ENCODE results near the gene POLA1.

POLA1 gene

DNA sequence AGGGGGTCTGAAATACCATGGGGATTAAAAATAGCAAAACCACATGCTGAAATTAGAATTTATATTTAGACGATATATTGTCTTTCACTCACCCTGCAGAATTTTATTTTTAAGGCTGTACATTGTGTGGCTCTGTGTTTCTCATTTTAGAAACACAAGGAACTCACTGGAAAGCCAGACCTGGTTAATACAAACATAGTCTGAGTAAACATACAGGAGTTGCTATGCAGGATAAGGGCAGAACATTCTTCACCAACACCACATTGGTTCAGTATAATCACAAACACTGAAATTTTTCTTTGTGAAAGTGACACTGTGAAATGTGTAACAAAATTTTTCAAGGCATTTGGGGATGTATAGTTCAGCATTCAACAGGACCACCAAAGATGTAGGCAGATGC is 206.5 kb downstream of the POLA1 start:
- no peak overlapping the region for H3K9ac ChIP-seq
- no peaks in the 10 kb centered on the region for H3K9me3 ChIP-seq (ENCODE audit: control insufficient read depth, low read length)
- no peaks in the 10 kb centered on the region for H3K27me3 ChIP-seq (ENCODE audit: control insufficient read depth, insufficient read depth, low read length)
- no peak overlapping the region for H2AFZ ChIP-seq
- H3K4me2 ChIP-seq (ENCODE audit: low read length): no peak overlapping the region
- no peaks in the 10 kb centered on the region for H3K36me3 ChIP-seq (ENCODE audit: control insufficient read depth, insufficient read depth, low read length)
- no peak overlapping the region for H3K27ac ChIP-seq
- H3K4me3 ChIP-seq (ENCODE audit: low read depth, low read length): no peak overlapping the region
- H3K4me1 ChIP-seq: no peaks in the 10 kb centered on the region
- TF ChIP-seq, protein P1, sequence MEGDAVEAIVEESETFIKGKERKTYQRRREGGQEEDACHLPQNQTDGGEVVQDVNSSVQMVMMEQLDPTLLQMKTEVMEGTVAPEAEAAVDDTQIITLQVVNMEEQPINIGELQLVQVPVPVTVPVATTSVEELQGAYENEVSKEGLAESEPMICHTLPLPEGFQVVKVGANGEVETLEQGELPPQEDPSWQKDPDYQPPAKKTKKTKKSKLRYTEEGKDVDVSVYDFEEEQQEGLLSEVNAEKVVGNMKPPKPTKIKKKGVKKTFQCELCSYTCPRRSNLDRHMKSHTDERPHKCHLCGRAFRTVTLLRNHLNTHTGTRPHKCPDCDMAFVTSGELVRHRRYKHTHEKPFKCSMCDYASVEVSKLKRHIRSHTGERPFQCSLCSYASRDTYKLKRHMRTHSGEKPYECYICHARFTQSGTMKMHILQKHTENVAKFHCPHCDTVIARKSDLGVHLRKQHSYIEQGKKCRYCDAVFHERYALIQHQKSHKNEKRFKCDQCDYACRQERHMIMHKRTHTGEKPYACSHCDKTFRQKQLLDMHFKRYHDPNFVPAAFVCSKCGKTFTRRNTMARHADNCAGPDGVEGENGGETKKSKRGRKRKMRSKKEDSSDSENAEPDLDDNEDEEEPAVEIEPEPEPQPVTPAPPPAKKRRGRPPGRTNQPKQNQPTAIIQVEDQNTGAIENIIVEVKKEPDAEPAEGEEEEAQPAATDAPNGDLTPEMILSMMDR (IDR thresholded peaks at IDR 0.05): no peak
- no peaks in the 10 kb centered on the region for H3K79me2 ChIP-seq

DNA sequence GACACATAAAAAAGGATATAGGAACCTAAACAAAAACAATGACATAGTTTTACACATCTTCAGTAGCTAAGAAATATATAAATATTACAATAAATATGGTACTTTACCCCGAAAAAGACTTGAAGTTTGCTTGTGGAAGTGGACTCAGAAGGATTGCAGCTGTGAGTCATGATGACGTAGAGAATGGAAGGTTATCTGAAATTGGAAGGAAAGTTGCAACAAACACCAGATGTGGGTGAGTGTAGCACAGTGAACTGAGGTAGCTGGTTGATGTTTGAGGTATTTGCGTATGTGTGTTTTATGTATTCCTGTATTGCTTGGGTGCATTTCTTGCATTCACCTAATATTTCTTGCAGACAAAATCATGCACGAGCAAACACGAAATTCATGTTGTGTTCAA is 209.1 kb downstream of the POLA1 start:
- no peaks in the 10 kb centered on the region for H3K36me3 ChIP-seq (ENCODE audit: control insufficient read depth, insufficient read depth, low read length)
- no peak overlapping the region for H2AFZ ChIP-seq
- TF ChIP-seq, protein P1 (IDR thresholded peaks at IDR 0.05): no peak

DNA sequence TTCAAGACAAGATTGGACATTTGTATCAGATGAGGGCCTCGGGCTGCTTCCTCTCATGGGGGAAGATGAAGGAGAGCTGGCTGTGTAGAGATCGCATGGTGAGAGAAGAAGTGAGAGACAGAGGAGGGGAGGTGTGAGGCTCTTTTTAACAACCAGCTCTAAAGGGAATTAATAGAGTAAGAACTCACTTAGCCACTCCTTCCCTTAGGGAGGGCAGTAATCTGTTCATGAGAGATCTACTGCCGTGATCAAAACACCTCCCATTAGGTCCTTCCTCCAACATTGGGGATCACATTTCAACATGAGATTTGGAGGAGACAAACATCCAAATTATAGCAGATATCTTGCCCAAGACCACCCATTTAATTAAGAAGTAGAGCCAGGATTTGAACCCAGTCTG is 225.0 kb downstream of the POLA1 start:
- Histone ChIP-seq H3K4me1 (no peaks in the 10 kb centered on the region), H3K4me3 (ENCODE audit: low read depth, low read length) (no peak overlapping the region), H3K36me3 (ENCODE audit: control insufficient read depth, insufficient read depth, low read length) (no peaks in the 10 kb centered on the region), H3K4me2 (ENCODE audit: low read length) (no peak overlapping the region), H3K27me3 (ENCODE audit: control insufficient read depth, insufficient read depth, low read length) (no peaks in the 10 kb centered on the region), H3K79me2 (no peaks in the 10 kb centered on the region), H2AFZ (no peak overlapping the region), H3K27ac (no peak overlapping the region), H3K9me3 (ENCODE audit: control insufficient read depth, low read length) (no peaks in the 10 kb centered on the region), H3K9ac (no peak overlapping the region)
- TF ChIP-seq, protein P1 (IDR thresholded peaks at IDR 0.05): no peak

More for the DNA sequence above, 209.1 kb downstream of the POLA1 start:
- Histone ChIP-seq H3K4me3 (ENCODE audit: low read depth, low read length) (no peak overlapping the region), H3K9me3 (ENCODE audit: control insufficient read depth, low read length) (no peaks in the 10 kb centered on the region), H3K27me3 (ENCODE audit: control insufficient read depth, insufficient read depth, low read length) (no peaks in the 10 kb centered on the region), H3K4me2 (ENCODE audit: low read length) (no peak overlapping the region), H3K27ac (no peak overlapping the region), H3K4me1 (no peaks in the 10 kb centered on the region), H3K79me2 (no peaks in the 10 kb centered on the region), H3K9ac (no peak overlapping the region)

DNA sequence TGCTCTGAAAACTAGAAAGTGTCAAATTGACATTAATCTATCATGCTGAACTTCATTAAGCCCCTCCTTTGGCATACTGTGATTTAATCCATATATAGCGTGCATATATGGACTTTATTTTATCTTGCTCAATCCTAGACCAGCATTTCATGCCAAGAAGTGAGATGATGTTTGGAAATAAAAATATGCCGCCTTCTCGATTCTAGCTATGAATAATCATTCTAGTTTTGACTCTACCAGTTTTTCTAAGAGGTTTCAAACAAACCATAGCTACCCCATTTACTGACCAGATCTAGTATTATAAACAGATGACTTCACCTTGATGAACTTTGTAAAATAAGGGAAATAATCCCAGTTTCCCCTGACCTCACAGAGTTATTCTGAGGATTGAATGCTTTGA is 227.1 kb downstream of the POLA1 start:
- no peaks in the 10 kb centered on the region for H3K36me3 ChIP-seq (ENCODE audit: control insufficient read depth, insufficient read depth, low read length)
- H3K4me1 ChIP-seq: no peaks in the 10 kb centered on the region
- H3K9ac ChIP-seq: no peak overlapping the region
- H3K27me3 ChIP-seq (ENCODE audit: control insufficient read depth, insufficient read depth, low read length): no peaks in the 10 kb centered on the region
- no peak overlapping the region for H3K4me3 ChIP-seq (ENCODE audit: low read depth, low read length)
- H3K27ac ChIP-seq: no peak overlapping the region
- TF ChIP-seq, protein P1 (IDR thresholded peaks at IDR 0.05): no peak
- no peak overlapping the region for H2AFZ ChIP-seq
- no peaks in the 10 kb centered on the region for H3K79me2 ChIP-seq
- H3K4me2 ChIP-seq (ENCODE audit: low read length): no peak overlapping the region
- no peaks in the 10 kb centered on the region for H3K9me3 ChIP-seq (ENCODE audit: control insufficient read depth, low read length)

DNA sequence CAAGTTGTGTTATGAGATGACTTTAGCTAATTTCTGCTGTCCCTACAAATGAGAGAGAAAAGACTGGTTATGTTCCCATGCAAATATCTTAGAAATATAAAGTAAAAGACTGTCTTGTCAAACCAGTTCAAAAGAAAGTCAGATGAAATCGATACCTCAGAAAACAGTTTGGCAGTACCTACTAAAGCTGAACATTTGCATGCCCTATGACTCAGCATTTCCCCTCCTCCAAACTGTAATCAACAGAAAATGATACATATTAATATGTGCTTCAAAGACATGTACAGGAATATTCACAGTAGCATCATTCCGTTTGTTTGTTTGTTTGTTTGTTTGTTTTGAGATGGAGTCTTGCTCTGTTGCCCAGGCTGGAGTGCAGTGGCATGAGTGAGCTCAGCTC is 231.7 kb downstream of the POLA1 start:
- H3K9me3 ChIP-seq (ENCODE audit: control insufficient read depth, low read length): no peaks in the 10 kb centered on the region
- H3K4me3 ChIP-seq (ENCODE audit: low read depth, low read length): no peak overlapping the region
- H3K4me1 ChIP-seq: no peaks in the 10 kb centered on the region
- H3K4me2 ChIP-seq (ENCODE audit: low read length): no peak overlapping the region
- H3K27me3 ChIP-seq (ENCODE audit: control insufficient read depth, insufficient read depth, low read length): no peaks in the 10 kb centered on the region
- H3K79me2 ChIP-seq: no peaks in the 10 kb centered on the region
- TF ChIP-seq, protein P1 (IDR thresholded peaks at IDR 0.05): no peak
- H2AFZ ChIP-seq: no peak overlapping the region
- H3K36me3 ChIP-seq (ENCODE audit: control insufficient read depth, insufficient read depth, low read length): no peaks in the 10 kb centered on the region
- H3K9ac ChIP-seq: no peak overlapping the region
- H3K27ac ChIP-seq: no peak overlapping the region

Measured in parathyroid adenoma (tissue), 2 donors.